Measurements from ENCODE around the gene WFIKKN1.

- TF ChIP-seq NFRKB (IDR thresholded peaks at IDR 0.05), result no peak
- no peak for TF ChIP-seq ARNT (IDR thresholded peaks at IDR 0.05)
- TF ChIP-seq LEF1 (IDR thresholded peaks at IDR 0.05; ENCODE audit: borderline replicate concordance), result no peak
- TF ChIP-seq PKNOX1 (IDR thresholded peaks at IDR 0.05), result no peak
Observed at GRCh38 chr16:583815-584591, 46.8 kb upstream of the WFIKKN1 start.
